HUDEP-2 (cell line): ENCODE results near the gene GPC6.

Experiments used
- DNase-seq, 76 experiments: peaks; one replicate each; lab custom pipeline; 2025; ENCODE audit not compliant: unreplicated experiment in 76 of 76; lab: John Stamatoyannopoulos, UW

The GPC6 gene

DNA sequence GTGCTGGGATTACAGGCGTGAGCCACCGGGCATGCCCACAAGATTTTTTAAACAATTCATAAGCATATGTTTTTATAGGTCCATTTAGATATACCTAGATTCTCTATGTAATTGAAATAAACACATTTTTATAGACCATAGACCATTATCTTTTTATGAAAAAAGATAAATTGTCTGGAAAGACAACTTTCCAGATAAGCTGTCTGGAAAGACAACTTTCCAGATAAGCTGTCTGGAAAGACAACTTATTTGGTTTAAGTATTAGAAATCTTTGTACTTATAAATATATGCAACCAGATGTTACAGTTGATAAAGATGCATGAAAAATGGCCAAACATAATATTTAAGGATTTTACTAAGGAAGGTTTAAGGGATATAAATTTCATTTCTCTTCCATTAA is 538.5 kb downstream of the GPC6 start:
- no peak for DNase-seq

DNA sequence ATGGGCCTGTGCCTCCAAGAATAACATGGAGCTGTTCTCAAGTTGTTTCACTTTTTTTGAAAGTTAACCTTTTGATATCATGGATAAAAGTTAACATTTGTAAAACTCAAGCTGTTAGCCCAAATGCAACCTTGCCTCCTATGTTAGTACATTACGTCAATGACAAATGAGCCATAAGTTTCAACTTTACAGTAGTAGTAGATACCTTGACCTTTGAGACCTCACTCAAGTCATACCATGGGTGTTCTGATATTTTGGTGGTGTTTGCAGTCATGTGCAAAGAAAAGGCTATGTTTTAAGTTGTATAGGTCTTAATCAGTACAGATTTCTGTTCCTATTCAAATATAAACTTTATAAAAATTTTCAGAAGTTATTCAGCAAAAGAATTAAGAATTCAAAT is 539.2 kb downstream of the GPC6 start:
- DNase-seq, result no peak

DNA sequence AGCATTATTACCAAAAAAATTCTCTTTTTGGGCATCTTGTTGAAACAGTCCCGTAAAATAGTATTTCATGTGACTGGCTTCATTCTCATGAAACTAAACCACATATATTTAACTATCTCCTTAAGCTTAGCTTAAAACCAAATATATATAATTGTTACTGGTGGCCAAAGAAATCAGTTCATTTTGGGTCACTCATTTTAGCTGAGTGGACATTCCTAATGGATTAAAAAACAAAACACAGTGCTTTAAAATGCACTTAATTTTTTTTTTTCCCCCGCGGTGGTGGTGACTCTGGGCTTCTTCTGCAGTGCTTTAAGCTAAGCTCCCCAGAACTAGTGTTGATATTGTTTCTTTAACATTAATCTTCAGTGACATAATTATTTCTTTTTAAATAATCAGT is 540.1 kb downstream of the GPC6 start:
- DNase-seq, result no peak

DNA sequence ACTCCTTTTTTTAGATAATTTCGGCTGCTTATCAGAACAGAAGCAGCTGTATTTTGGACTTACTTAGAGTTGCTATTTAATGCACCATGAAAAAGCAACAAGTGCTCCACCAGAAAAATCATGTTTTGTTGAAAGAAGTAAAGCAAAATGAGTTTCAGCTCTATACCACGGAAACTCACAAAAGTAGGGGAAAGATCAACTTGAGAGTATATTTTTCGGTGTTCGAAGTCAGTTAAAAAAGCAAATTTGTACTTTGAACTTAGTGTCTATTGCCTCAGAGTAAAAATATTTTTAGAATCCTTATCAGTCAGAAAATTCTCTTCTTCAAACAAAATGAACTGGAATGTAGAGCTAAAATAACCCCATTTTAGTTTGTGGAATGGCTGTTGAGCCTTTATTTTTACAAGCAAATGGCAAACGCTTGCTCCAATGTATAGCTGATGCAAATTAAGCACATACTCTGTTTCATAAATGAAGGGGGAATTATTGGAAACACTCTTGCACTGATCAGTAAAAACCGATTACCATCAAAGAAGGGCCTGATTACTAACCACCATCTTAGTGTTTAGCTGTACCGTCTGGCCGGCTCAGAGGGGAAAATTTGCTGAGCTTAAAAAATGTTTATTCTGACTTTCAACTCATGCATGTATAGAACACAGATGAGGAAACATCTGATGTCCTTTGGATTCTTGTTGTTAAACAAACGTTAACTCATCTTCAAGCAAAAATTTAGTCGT is 540.7 kb downstream of the GPC6 start:
- DNase-seq, result no peak

DNA sequence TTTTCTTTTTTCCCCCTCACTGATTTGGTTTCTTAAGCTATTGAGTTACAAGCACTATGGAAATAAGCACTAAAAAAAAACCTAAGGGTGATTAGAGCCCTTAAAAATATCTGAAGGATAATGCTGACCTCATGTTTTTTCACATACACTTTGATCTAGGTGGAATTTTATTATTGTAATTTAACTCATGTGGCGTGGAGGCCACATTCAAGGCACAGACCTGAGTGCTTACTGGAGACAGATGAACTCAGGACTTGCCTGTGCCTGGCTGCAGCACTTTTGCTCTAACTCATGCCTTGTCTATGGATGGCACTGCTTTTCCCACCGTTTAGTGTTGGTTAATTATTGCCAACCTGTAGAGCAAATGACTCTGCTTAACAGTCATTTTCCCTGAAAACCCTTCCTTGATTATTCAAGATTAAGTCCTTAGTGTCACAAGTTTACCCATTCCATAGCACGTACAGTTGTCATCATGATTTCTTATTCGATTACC is 541.4 kb downstream of the GPC6 start:
- DNase-seq, result no peak

DNA sequence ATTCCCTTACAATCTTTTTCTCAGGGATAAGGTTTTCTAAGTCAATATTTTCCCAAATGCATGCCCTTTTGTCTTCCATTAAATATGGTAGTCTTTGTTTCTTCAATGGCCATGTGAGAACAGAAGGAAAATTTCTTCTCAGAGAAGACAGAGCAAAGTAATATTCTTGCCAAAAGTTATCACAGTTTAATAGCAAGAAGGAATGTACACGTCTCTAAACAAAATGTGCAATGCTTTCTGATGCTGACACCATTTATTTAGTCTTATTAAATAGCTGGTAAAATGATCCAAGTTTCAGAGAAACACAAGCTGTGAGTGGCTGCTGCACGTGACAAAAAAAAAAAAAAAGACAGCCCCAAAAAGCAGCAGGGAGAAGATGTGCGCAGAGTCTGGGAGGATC is 542.5 kb downstream of the GPC6 start:
- no peak for DNase-seq

DNA sequence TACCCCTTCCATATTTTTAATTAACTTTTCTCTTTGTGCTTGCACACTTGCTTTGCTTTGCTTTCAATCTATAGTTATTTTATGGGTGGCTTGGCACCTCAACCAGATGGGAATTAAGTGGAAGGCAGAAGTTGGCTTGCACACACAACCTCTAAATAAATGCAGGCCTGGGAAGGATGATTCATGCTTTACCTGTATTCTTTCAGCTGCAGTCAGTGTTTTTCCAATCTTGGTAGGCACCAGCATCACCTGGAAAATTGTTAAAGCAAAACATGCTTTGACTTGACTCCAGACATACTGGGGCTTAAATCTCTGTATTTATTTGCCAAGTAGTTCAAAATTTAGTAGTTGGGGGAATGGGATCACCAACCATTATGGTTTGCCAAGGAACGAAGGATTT is 543.0 kb downstream of the GPC6 start:
- DNase-seq, result no peak

DNA sequence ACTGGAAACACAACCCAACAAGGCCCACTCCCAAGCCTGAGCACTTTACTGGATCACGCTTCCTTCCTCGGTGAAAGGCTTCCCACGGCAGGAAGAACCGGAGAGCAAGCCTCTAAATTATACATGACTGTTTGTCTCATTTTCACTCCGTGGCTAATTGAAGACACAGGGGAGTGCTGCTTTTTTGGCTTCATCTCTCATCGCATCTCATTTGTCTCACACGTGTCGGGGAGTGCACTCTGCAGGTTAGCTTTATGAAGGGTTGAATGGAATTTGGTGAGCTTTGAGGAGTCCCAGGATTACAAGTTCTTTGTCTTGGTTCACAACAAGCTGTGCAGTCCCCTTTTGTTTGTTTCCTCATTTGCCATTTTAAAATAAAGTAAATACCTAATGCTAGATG is 544.6 kb downstream of the GPC6 start:
- DNase-seq, result no peak

DNA sequence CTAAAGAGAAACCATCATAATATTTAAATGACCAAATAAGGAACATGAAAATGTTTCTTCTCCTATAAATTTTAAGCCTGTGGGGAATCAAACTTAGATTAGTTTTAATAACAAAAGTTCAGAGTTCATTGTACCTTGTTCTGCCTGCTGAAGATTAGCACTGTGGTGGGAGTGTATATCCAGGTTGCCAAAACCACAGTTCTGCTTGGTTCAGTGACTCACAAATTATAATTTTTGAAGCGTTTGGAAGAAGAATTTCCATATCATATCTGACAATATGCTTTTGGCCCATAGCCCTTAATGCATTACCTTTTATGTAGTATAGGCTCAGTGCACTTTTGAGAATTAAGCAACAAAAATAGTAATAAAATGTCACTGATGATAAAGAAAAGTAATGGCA is 545.2 kb downstream of the GPC6 start:
- DNase-seq, result no peak

DNA sequence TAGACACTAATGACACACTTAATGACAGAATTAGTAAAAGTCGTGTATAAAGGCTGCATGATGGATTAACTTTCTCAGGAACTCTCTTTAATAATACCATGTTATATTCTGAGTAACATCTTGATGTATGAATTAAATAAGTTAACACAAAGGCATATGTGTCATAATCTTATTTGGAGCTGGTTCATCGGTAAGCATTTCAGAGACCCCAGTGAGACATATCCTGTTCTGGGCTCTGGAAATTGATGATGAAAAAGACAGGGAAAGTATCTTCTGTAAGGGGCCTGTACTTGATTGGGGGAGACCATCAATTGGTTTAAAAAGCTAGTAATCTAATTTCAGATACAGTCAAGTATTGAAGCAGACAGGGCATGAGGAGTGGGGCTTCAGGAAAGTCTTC is 547.9 kb downstream of the GPC6 start:
- DNase-seq, result no peak

DNA sequence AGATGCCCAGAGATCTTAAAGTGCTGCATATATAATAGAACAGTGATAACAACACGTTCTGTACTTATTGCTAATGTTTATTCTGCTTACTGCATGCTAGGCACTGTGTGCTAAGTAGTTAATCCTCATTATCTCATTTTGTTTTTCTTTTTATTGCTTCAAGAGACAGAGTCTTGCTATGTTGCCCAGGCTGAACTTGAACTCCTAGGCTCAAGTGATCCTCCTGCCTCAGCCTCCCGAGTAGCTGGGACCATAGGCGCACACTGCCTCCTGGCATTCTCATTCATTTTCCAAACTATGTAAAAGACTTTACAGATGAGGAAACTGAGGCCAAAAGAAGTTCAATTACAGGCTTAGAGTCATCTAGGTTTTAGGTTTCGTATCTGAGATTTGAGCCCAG is 548.4 kb downstream of the GPC6 start:
- DNase-seq, result no peak

DNA sequence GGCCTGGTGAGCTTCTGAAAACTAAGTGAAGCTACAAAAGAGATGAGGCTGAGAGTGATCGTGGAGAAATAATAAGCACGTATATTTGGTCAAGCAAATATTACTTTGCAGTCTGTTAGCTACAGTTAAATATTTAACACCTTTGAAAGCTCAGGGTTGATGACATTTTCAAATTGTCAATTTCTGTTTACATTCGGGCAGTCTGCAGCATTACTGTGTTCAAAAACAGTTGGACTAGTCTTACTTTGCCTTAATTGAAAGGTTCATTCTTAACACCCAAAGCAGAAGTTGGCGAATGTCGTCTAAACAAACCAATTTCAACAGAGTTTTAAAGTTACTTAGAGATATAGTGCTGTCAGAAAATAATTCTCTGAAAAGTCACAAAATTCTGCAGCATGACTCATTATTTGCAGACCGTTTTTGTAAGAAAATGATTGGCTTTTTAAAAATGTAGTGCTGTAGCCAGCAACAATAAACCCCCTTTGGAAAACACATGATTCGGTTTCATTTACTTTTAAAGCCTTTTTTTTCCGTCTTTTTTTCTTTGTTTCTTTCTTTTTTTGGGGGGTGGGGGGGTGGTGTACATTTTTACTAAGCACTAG is 549.0 kb downstream of the GPC6 start:
- no peak for DNase-seq

DNA sequence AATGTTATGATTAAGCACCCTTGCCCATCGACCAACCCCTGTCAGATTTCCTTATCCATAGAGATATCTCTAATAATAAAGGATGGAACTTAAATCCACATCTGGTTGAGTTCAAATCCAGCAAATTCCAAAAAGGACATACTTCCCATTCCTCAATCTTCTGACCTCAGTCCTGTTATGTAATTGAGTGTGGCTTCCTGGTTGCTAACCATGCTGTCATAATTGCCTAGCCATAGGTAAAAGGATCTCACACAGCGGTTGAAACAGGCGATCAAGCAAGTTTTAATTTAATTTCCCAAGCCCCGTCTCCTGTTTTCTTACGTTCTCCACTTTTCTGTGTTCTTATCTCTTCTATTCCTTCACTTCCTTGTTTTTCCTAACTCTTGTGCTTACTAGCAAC is 550.3 kb downstream of the GPC6 start:
- no peak for DNase-seq

DNA sequence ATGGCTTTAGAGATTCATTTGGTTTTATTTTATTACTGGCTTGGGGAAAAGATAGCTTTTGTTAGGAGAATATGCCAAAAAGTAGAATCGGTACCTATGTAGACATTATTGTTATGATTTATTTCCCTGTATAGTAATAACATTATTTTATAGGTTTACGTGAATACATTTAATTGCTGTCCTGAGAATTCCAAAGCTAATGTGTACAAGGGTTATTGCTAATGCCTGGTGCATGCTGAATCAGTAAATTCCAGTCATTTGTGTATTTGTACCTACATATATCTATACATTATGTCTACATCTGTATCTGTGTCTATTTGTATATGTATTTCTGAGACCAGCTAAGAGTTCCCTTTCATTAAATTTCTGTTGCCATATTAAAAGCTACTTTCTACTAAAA is 550.9 kb downstream of the GPC6 start:
- DNase-seq, result no peak

DNA sequence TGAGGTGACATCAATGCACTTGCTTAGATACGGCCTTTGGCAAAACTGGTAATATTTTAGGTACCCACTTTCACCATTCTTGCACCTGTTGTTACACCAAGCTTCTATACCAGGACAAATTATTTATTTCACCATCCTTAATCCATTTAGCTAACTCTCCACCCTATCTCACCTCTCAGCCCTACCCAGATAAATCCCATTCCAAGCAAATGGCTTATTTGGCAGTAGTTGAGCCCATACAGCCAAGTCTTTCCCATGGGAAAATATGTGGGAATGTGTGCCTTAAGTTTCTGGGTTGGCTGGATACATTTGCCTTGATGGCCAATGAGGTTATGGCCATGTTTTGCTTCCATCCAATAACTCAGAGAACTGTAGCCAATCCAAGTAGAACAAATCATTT is 551.9 kb downstream of the GPC6 start:
- no peak for DNase-seq

DNA sequence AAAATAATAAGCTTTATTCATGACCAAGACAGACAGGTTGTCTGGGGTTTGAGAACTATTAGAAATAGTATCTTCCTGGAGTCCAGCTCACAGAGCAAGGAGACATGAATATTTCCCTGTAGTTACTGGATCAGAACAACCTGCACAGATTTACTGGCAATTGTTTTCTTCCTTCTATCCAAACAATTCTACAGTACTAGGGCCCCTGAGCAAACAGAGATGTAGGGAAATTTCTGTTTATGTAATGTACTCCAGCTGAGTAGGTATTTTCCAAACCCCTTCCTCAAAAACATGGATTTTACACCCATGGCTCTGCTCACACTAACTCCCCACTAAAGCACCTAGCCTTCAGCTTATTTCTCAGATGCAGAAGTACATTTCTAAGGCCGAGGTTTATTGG is 557.6 kb downstream of the GPC6 start:
- no peak for DNase-seq

DNA sequence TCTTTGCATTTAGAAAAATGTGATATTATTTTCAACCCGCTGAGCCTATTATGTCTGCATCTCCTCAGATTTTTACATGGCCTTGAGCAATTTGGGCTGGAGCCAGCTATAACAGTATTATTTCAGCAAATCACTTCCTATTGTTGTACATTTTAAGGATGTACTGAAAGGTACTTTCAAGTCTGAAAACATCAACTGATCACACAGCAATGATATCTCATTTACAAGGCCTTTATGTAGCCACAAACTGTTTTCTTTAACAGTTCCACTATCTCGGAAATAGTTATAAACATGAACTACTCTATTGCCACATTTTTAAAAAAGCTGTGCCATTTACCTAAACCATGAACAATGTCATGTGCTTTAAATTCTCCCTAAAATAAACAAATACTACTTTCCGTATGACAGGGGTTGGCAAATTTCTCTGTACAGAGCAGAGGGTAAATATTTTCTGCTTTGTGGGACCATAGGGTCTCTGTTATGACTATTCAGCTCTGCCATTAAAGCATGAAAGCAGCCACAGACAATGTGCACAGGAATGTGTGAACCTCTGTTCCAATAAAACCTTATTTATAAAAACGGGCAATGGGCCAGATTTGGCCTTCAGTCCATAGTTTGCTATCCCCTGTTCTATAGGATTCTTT is 560.4 kb downstream of the GPC6 start:
- no peak for DNase-seq

DNA sequence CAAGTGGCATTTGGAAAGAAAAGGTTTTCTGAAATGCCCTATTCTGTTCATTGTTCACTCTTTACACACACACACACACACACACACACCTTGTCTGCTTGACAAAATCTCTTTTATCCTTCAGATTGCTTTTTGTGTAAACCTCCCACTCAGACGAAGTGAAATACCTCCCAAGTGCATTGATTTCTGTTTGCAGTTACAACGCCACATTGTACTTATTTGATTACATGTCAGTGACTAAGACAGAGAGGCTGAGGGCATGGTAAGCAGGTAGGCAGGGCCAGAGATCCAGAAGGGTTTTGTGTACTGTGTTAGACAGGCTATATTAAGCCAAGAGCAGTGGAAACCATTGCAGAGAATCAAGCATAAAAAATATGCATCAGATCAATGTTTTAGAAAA is 561.8 kb downstream of the GPC6 start:
- DNase-seq, result no peak

DNA sequence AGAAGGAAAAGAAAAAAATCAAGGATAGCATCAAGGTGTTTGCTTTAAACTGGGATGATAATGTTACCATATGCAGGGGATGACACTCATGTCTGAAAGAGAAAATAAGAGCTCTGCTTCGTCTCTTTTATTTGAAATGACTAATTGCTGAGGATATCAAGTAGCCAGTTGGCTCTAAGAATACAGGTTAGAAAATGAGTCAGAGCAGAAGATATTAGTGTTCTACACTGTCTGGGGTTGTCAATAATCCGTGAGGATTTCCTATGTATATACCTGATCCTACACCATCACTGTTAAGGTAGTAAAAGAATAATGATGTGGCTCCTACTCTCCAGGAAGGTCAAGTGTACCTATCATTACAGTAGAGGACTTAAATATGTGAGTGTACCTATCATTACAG is 562.5 kb downstream of the GPC6 start:
- no peak for DNase-seq

DNA sequence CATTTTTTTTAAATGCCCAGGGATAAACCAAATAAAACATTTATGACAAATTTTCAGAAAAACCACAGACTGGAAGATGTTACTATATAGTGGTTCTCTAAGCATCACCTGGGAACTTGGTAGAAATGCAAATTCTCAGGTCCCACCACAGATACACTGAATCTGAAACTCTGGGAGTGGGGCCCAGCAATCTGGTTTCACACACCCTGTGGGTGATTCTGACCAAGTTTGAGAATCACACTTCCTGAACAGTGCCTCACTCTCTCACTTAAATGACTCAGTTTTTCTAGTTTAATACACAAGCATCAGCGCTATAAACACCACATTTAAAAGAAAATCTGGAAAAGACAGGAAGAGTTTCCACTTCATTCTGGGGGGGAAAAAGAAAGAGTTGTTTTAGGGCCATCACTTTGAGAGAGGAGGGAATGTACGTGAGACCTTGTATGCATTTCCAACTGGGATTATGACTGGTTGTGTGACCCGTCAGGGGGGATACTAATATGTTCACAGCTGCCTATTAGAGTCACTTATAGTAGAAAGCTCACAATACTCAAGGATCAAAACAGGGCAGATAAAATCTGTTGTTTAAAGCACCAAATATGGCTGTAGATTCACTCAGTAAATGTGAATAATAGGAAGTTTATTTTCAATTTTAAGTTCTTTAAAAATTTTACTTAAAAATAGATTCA is 567.7 kb downstream of the GPC6 start:
- no peak for DNase-seq

DNA sequence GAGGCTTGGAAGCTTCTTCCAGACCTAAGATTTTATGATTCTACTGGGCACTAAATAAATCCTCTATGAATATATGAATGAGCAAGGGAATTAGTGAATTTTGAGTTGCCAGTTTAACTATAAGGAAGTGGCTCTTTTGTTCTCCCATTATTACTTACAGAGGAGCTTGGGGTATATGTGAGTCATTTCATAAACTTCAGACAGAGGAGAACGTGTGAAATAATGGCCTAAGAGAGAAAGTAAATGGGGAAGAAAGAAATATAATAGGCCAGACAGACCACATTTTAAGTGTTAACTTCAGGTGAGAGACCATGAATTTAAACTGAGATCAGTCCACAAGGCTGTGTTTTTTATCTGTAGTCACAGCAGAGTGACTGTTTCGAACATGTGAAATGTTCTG is 570.9 kb downstream of the GPC6 start:
- DNase-seq, result no peak

DNA sequence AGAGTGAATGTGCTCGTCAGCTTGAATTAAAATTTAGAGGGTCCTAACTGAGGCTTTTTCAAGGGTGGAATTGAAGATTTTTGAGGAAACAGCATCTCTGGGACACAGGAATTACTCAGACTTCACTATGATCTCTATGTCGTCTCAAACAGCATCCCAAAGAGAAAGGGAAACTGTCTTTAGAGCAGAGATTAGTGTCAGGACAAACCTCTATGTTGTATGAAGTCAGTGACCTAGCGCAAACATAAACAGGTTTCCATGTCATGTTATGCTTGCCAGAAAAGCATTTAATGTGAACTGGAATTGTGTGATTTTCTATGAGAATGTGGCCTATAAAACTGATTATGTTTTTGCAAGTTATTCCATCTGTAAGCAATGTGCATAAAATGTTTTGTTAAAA is 573.7 kb downstream of the GPC6 start:
- DNase-seq, result no peak
